HG02938 (cell line): ENCODE results near the gene ARMC5.
"Not testable (repeated sequence)": the region's sequence is repeated elsewhere in the genome, so short reads cannot be mapped to it uniquely, and the experiment has no call there.

ENCODE experiments used
- ATAC-seq: cut with Tn5 transposase; IDR thresholded peaks from one replicate; pipeline ENCODE4 v1.9.1; 2021; ENCODE audit warnings: mild to moderate bottlenecking, moderate library complexity; ENCODE audit not compliant: unreplicated experiment

Gene ARMC5

DNA sequence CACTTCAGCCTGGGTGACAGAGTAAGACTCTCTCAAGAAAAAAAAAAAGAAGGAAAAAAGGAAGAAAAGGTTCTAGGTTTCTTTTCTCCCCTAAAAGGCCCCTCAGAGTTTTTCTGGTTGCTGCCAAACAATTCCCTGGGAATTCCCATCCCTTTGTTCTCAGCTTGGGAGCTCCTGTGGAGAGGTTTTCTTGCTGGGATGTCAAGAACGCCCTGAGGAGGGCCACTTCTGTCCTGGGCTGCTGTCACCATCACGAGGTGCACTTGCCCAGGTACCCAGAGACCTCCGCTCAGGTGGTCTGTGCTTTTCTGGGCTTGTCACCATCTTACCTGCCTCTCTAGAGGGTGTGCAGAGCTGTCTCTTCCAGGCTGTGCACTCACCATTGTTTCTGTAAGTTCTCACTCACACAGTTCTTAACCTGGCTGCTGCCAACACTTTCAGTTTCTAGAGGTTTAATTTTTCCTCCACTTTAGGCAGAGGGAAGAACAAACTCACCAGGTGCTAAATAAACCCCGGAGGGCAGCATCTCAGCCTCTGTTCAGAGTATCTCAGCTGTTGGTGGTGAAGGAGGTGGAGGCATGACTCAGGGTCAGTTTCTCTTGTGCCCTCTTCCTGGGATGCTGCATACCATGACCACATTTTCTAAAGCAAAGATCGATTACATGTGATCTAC lies 28.8 kb upstream of the ARMC5 start:
- no peak for ATAC-seq

DNA sequence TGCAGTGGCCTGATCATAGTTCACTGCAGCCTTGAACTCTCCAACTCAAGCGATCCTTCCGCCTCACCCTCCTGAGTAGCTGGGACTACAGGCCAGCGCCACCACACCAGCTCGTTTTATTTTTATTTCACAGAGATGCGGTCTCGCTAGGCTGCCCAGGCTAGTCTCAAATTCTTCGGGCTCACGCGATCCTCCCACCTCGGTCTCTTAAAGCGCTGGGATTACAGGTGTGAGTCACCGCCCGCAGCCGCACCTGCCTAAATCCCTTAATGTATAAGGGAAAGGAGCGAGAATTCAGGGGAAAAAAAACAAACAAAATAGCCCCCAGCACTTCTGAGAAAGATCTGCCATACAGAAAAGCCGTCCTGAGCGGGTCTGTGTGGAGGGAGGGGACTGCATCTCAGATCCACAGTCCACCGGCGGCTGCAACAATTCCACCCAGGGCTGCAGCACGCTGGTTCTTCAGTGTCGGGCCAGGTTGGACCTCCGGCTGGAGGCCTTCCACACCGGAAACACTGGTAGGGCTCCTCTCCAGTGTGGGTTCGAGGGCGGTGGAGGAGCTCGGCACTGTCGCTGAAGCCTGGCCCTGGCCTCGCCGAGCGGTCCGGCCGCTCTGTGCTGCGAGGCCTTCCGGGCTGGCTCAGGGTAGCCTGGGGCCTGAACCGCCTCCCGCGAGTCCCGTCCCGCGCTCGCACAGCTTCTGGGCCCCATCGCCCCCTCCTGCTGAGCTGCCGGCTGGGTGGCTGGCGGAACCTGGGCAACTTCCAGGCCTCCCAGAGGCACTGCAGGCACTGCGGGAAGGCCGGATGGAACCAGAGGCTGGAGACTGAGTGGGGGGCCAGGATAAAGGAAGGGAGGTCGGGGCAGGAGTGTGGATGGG lies 23.7 kb upstream of the ARMC5 start:
- ATAC-seq = no peak

DNA sequence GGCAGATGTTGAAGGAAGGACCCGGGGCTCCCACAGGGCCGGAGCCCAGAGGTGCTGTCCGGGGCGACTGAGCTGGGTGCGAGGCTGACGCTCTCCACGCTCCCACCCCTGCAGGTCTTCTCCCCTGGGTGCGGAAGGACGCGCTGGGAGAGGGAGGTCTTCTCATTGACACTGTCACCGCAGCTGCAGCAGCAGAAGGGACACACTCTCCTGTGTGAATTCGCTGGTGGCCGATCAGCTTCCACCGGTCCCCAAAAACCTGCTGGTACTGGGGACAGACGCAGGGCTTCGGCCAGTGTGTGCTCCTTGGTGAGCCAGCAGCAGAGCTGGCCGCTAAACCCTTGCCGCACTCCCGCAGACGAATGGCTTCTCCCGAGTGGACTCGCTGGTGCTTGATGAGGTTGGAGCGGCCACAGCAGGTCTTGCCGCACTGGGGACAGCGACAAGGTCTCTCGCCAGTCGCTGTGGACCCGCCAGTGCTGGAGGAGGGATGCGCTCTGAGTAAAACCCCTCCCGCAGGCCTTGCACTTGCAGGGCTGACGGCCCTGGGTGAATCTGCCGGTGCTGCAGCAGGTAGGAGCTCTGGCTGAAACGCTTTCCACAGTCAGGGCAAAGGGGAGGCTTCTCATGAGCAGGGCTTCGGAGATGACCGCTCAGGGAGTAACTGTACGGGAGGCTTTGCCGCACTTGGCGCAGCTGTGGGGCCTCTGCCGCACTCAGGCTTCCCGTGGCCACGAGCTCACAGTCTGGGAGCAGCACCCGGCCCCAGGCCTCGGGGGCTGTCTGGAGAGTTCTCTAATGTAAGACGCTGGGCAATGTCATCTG lies 22.9 kb upstream of the ARMC5 start:
- ATAC-seq = no peak

DNA sequence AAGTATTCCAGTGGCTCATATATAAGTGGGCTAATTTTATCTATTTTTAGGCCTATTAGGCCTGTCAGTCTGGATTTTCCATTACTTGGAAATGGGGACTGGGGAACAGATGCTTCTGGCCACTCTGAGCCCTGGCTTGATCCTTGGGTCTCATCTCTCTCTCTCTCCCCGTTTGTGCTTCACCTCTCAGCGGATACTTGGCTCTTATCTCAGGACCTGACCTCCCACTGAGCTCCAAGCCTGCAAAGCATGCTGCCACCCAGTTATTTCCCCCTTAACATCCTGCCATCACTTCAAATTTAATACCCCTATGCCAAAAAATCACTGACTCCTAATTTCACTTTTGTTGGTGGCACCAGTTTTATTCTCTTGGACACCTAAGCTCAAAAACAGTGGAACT lies 20.9 kb upstream of the ARMC5 start:
- no peak for ATAC-seq

DNA sequence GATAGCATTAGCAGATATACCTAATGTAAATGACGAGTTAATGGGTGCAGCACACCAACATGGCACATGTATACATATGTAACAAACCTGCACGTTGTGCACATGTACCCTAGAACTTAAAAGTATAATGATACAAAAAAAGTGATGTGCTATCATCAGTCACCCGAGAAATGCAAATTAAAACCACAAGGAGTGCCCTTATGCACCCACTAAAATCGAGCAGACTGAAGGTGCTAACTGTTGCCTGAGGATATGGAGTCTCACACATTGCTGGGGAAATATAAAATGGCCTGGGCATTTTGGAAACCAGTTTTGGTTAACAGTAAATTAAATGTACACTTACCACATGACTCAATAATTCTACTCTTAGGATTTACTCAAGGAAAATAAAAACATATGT lies 20.3 kb upstream of the ARMC5 start:
- not testable (repeated sequence) for ATAC-seq

DNA sequence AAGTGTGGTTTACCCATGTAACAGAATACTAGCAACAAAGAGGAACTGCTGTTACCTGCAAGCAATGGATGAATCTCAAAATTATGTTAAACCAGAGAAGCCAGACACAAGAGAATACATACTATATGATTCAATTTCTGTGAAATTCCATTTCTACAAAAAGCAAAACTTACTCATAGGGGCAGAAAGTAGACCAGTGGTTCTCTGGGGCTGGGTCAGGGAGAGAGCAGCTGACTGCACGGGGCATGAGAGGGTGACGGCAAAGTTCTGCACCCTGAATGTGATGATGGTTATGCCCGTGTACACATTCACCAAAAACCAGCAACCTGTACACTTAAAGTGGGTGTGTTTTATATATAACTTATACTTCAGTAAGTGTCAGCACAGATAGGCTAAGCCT lies 19.8 kb upstream of the ARMC5 start:
- no peak for ATAC-seq

DNA sequence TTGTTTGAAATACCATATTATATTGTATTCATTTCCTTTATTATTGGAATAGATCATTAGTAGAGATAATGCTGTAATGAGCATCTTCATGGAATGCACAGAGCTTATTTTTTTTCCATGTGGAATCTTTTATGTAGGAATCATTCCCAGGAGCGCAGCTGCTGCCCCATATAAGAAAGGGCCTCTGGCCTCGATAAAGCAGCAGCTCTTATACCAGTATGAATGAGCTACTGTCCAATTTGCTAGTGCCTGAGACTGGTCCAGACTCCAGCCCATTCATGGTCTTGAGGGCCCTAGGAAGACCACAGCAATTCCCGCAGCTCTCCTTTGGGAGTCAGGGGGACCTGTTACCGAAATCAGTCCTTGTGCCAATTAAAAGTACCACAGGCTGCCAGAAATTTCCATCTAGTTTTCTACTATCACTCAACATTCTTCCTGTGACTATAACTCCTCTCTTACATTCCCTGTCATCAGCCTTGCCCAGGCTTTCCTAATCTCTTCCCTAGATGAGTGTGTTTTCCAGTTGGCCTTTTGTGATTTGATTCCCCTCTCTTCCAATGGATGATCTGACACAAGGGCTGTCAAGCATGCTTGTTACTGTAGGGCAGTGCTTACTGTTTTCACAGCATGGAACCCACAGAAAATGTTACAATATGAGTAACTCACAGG lies 18.7 kb upstream of the ARMC5 start:
- no peak for ATAC-seq

DNA sequence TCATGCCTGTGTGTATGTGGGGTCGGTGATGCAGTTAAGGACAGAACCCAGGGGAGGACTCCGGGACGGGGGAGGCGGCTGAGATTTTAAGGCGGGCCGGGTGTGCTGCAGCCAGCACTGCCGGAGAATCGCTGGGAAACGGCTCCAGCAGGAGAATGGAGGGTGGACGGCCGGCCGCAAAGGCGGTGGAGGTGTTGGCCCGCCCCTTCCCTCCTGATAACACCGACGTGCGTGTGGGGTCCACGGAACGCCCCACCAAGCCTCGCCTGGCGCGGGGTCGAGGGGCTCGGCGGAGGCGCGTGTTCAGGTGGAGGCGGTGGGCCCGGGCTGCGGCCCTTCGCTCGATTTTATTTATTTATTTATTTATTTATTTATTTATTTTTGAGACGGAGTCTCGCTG lies 17.3 kb upstream of the ARMC5 start:
- ATAC-seq = no peak

DNA sequence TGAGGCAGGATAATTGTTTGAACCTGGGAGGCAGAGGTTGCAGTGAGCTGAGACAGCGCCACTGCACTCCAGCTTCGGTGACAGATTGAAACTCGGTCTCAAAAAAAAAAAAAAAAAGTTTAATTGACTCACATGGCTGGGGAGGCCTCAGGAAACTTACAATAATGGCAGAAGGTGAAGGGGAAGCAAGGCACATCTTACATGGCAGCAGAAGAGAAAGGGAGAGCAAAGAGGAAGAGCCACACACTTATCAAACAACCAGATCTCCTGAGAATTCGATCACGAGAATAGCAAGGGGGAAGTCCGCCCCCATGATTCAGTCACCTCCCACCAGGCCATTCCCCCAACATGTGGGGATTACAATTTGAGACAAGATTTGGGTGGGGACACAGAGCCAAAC lies 13.4 kb upstream of the ARMC5 start:
- ATAC-seq = not testable (repeated sequence)

DNA sequence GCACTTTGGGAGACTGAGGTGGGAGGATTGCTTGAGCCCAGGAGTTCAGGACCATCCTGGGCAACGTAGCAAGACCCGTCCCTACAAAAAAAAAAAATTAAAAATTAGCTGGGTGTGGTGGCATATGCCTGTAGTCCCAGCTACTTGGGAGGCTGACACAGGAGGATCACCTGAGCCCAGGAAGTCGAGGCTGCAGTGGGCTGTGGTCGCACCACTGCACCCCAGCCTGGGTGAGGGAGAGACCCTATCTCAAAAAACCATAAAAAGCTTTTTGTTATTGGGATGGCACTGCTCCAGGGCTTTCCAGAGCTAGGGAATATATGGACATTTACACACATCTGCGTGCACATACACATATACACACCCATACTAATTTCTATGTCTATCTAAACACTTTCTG lies 8.1 kb upstream of the ARMC5 start:
- ATAC-seq = no peak

DNA sequence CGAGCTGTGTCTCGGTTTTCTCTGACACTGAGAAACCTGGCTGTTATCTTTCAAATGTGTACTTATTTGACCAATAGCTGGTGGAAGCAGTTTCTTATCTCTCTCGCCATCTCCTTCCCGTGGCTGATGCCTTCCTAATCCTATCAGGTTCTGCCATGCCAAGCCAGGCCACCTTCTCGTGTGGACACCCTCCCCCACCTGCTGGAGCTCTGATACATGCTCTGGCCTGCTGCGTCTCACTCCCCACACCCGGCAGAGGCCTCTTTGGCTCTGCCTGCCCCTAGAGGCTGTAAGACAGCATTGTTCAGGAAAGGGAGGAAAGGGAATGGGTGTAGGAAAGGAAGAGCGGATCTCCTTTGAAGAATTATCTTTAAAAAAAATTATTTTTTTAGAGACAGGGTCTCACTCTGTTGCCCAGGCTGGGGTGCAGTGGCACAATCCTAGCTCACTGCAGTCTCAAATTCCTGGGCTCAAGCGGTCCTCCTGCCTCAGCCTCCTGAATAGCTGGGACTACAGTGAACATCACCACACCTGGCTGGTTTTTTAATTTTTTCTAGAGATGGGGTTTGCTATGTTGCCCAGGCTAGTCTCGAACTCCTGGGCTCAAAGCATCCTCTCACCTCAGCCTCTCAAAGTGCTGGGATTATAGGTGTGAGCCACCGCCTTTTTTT lies 7.5 kb upstream of the ARMC5 start:
- no peak for ATAC-seq

DNA sequence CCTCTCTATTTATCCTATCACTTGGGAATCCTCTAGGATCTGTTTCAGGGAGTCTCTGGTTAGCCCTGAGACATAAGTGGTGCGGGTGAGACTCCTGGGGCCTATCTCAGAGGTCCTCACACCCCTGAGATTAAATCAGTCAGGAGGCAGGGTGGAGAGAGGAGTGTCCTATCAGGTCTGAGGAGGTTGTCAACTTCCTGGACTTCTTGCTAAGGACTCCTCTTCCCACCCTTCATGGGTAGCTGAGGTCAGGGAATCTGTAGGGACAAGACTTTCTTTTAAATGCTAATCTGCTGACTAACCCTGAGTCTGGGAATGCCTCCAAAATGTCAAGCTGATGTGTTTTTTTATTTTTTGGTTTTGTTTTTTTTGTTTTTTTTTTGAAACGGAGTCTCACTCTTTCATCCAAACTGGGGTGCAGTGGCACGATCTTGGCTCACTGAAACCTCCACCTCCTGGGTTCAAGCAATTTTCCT lies 6.6 kb upstream of the ARMC5 start:
- no peak for ATAC-seq

DNA sequence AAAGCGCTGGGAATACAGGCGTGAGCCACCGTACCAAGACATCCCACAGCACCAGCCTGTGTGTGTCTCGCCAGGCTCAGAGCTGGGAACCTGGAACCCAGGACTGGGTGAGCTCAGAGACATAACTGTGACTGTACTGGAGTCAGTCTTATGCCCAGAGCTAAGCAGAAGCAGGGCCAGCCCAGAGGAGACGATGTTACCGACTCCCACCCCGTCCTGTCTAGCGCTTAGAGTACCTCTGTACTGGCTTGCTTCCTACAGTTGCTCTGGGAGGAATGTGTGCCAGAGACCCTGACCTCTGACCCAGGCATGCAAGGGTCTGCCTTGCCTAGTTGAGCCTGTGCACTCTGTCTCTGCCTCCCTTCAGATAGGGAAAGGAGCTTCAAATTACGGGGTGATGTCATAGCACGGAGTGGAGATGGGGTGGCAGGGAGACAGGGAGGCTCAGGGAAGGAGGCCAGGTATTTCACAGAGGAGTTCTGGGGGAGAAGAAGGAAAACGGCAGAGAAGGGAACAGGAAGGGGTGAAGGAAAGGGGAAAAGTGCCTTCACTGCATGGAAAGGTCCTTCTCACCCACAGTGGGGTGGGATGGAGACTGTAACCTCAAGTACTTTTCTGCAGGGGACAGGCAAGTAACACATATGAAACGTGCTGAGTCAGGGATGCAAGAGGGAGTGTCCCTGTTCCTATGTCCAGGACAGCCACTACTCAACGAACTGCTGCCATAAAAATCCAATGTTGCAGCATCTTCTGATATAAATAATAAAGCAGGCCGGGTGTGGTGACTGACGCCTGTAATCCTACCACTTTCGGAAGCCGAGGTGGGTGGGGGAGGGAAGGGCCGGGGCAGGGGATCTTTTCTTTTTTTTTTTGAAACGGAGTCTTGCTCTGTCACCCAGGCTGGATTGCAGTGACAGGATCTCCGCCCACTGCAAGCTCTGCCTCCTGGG lies 5.8 kb upstream of the ARMC5 start:
- no peak for ATAC-seq

DNA sequence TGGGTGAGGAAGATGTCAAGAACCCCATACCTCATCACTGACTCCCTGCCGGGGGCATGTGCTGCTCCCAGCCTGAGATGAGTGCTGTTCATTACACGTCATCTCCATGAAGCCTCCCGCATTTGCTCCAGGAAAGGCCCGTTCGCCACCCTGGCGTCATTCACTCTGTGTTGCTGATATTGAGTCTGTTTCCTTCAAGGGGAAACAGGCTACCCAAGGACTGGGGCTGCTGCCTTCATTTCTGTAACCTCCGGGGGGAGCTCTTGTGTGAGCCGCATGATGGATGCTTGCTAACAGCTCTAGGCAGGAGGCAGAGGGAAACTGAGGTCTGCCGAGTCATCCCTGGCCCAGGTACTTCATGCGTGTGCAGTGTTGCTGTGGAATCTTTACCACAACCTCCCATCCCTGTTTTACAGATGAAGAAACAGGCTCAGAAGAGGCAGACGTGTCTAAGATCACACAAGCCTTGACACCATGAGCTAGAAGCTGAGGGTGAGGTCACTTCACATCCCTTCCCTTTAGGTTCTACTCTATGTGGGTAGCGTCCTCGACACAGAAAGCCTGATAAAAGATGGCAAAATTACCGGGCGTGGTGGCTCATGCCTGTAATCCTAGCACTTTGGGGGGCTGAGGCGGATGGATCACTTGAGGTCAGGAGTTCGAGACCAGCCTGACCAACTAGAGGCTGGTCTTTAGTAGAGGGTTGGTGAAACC lies 3.5 kb upstream of the ARMC5 start:
- ATAC-seq = no peak

DNA sequence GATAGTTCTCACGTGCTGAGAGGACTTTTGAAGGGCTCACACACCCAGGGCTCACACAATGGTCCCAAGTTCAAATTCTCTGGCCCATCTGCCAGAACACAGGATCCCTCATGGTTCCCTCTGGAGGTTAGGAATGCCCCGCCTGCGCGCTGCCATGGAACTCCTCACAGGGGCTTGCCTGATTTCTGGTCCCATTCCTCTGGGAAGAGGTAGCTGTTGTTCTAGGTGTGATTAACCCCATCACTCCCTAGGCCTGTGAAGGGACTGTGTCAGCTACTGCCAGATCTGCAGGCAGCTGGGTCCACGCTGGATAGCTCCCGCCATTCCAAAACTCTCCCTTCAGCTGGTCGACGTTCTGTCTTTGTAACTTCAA lies 2.3 kb upstream of the ARMC5 start:
- no peak for ATAC-seq

DNA sequence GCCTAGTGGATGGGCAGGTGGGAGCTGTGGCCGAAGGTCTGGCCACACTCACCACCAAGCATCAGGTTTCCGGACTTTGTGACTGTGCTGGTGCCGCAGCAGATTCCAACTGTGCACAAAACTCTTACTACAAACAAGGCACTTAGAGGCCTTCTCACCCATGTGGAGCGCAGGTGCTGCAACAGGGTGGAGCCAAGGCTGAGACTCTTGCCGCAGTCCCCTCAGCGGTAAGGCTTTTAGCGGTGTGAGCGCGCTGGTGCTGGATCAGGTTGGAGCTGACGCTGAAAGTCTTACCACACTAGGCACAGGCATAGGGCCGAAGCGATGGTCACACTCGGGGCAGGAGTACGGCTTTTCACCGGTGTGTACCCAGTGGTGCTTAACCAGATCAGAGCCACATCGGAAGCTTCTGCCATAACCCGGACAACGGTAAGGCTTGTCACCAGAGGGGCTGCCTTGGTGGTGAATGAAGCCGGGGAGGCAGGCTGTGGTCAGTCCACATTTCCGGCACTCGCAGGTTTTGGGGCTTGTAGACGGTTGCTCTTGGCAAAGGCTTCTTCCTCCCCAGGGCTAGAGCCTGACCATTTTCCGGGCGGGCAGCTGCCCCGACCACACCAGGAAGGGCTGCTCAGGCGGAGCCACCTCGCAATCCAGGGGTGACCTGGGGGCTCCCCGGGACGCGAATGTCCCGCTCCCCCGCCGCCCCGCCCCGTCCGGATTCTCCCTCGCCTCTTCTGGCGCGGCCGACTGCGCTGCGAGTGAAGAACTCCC lies 1.0 kb upstream of the ARMC5 start:
- ATAC-seq = no peak

DNA sequence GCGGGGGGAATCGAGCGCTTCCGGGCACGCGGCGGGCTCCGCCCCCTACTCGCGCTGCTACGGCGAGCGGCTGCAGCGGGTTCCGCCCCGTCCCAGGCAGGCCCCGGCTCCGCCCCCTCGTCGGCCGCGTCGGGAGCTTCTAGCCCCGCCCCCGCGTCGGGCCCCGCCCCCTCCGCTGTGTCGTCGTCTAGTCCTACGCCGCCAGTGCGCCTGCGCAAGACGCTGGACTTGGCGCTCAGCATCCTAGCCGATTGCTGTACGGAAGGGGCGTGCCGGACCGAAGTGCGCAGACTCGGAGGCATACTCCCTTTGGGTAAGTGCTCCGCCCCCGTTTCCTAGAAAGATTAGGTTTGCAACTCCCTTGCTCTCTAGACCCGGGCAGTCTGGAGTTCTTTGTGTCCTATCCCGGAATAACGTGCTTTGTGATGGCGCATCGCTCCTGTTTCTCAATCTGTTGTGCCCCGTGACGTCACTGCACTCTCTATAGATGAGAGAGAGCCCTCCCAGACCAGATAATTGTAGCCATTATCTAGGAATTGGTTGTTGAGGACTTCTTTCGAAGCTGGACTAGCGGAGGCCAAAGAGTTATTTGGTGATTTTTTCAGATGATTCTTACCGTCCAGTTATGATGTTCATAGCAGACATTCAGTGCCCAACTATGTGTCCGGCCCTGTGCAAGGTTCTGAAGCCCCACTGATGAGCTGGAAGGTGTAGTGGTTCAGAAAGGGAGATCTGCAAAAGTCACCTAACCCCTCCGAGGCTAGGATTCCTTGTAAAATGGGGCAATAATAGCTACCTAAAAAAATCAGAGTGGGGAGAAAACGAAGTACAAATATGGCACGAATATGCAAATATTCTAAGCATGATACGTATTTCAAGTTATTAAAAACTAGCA lies 633 bp downstream of the ARMC5 start:
- peak; percentile 64 for ATAC-seq
